Testis (tissue), 2 donors: Measurements from ENCODE around the gene PIM2.

Experiments used
- CTCF ChIP-seq, 3 experiments: fragments of 450-650 bp in 2 of 3; fragments of 200-600 bp in 1 of 3; sonication (generic) in 1 of 3; IDR thresholded peaks; one replicate each; pipeline ENCODE4 v1.5.1; 2016 to 2019; ENCODE audit warnings: antibody characterized with exemption in 3 of 3, mild to moderate bottlenecking in 2 of 3, moderate library complexity in 1 of 3
- POLR2A ChIP-seq: fragments of 450-650 bp; IDR thresholded peaks from one replicate; pipeline ENCODE4 v1.6.1; 2017; ENCODE audit warnings: antibody characterized with exemption, mild to moderate bottlenecking, moderate library complexity

GRCh38 chrX:48893556-48894348 is 25.1 kb downstream of the PIM2 start:
- TF ChIP-seq POLR2A, result no peak
- no peak for TF ChIP-seq CTCF (IDR thresholded peaks at IDR 0.05)
